ENCODE results near the gene FN3KRP.

GRCh38 chr17:82767041-82767754 is 50.7 kb downstream of the FN3KRP start:
- TF ChIP-seq, protein P1, sequence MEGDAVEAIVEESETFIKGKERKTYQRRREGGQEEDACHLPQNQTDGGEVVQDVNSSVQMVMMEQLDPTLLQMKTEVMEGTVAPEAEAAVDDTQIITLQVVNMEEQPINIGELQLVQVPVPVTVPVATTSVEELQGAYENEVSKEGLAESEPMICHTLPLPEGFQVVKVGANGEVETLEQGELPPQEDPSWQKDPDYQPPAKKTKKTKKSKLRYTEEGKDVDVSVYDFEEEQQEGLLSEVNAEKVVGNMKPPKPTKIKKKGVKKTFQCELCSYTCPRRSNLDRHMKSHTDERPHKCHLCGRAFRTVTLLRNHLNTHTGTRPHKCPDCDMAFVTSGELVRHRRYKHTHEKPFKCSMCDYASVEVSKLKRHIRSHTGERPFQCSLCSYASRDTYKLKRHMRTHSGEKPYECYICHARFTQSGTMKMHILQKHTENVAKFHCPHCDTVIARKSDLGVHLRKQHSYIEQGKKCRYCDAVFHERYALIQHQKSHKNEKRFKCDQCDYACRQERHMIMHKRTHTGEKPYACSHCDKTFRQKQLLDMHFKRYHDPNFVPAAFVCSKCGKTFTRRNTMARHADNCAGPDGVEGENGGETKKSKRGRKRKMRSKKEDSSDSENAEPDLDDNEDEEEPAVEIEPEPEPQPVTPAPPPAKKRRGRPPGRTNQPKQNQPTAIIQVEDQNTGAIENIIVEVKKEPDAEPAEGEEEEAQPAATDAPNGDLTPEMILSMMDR (tag by site-specific recombination; IDR thresholded peaks at IDR 0.05) = 0 out of 2 replicates have a peak, but pooled peaks have one; percentile 44
- no peak for TF ChIP-seq ATF2 (tag by site-specific recombination; IDR thresholded peaks at IDR 0.05; ENCODE audit: low read depth)
- no peak for TF ChIP-seq ZNF354C (tag by site-specific recombination; IDR thresholded peaks at IDR 0.05; ENCODE audit: borderline replicate concordance, low read depth)
- TF ChIP-seq MYNN (tag by site-specific recombination; IDR thresholded peaks at IDR 0.05; ENCODE audit: borderline replicate concordance) = no peak
- TF ChIP-seq, protein P2, sequence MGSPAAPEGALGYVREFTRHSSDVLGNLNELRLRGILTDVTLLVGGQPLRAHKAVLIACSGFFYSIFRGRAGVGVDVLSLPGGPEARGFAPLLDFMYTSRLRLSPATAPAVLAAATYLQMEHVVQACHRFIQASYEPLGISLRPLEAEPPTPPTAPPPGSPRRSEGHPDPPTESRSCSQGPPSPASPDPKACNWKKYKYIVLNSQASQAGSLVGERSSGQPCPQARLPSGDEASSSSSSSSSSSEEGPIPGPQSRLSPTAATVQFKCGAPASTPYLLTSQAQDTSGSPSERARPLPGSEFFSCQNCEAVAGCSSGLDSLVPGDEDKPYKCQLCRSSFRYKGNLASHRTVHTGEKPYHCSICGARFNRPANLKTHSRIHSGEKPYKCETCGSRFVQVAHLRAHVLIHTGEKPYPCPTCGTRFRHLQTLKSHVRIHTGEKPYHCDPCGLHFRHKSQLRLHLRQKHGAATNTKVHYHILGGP (tag by site-specific recombination; IDR thresholded peaks at IDR 0.05) = no peak
- no peak for TF ChIP-seq REPIN1 (tag by site-specific recombination; IDR thresholded peaks at IDR 0.05; ENCODE audit: low read depth)
- TF ChIP-seq ZNF223 (tag by site-specific recombination; IDR thresholded peaks at IDR 0.05) = no peak
- no peak for TF ChIP-seq TRIM28 (IDR thresholded peaks at IDR 0.05; ENCODE audit: borderline replicate concordance, low read length)
- TF ChIP-seq, protein P3, sequence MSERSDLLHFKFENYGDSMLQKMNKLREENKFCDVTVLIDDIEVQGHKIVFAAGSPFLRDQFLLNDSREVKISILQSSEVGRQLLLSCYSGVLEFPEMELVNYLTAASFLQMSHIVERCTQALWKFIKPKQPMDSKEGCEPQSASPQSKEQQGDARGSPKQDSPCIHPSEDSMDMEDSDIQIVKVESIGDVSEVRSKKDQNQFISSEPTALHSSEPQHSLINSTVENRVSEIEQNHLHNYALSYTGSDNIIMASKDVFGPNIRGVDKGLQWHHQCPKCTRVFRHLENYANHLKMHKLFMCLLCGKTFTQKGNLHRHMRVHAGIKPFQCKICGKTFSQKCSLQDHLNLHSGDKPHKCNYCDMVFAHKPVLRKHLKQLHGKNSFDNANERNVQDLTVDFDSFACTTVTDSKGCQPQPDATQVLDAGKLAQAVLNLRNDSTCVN (tag by site-specific recombination; optimal IDR thresholded peaks at IDR 0.05) = no peak
- TF ChIP-seq, protein P4, sequence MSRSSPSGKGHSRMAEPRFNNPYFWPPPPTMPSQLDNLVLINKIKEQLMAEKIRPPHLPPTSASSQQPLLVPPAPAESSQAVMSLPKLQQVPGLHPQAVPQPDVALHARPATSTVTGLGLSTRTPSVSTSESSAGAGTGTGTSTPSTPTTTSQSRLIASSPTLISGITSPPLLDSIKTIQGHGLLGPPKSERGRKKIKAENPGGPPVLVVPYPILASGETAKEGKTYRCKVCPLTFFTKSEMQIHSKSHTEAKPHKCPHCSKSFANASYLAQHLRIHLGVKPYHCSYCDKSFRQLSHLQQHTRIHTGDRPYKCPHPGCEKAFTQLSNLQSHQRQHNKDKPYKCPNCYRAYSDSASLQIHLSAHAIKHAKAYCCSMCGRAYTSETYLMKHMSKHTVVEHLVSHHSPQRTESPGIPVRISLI (tag by site-specific recombination; IDR thresholded peaks at IDR 0.05) = no peak
- TF ChIP-seq ZNF530 (tag by site-specific recombination; IDR thresholded peaks at IDR 0.05; ENCODE audit: low read depth) = no peak
- TF ChIP-seq ZNF24 (tag by site-specific recombination; IDR thresholded peaks at IDR 0.05) = no peak
- TF ChIP-seq, protein P5, sequence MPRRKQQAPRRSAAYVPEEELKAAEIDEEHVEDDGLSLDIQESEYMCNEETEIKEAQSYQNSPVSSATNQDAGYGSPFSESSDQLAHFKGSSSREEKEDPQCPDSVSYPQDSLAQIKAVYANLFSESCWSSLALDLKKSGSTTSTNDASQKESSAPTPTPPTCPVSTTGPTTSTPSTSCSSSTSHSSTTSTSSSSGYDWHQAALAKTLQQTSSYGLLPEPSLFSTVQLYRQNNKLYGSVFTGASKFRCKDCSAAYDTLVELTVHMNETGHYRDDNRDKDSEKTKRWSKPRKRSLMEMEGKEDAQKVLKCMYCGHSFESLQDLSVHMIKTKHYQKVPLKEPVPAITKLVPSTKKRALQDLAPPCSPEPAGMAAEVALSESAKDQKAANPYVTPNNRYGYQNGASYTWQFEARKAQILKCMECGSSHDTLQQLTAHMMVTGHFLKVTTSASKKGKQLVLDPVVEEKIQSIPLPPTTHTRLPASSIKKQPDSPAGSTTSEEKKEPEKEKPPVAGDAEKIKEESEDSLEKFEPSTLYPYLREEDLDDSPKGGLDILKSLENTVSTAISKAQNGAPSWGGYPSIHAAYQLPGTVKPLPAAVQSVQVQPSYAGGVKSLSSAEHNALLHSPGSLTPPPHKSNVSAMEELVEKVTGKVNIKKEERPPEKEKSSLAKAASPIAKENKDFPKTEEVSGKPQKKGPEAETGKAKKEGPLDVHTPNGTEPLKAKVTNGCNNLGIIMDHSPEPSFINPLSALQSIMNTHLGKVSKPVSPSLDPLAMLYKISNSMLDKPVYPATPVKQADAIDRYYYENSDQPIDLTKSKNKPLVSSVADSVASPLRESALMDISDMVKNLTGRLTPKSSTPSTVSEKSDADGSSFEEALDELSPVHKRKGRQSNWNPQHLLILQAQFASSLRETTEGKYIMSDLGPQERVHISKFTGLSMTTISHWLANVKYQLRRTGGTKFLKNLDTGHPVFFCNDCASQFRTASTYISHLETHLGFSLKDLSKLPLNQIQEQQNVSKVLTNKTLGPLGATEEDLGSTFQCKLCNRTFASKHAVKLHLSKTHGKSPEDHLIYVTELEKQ (tag by site-specific recombination; IDR thresholded peaks at IDR 0.05; ENCODE audit: borderline replicate concordance) = no peak
